Inflammatory macrophage (primary cell): ENCODE results near the gene YAP1.
A peak's percentile ranks its signal among the peaks of the same experiment; 100 is the strongest.
"Not testable (repeated sequence)": the region's sequence is repeated elsewhere in the genome, so short reads cannot be mapped to it uniquely, and the experiment has no call there.

Experiments
- DNase-seq, 2 donors: peaks; one replicate each; pipeline ENCODE4 v3.0.0-alpha.2; 2020 to 2022

YAP1 gene

DNA sequence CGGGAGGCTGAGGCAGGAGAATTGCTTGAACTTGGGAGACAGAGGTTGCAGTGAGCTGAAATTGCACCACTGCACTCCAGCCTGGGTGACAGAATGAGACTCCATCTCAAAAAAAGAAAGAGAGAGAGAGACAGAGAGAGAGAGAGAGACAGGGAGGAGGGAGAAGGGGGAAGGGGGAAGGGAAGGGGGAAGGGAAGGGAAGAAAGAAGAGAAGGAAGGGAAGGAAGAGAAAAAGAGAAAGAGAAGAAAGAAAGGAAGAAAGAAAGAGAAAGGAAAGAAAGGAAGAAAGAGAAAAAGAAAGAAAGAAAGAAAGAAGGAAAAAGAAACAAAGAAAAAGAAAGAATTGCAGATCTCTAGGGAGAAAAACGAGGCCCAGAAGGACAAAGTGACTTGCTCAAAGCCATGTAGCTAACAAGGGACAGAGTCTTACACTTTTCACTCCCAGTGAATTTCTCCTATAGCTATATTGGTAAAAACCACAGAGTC, 133.2 kb downstream of the YAP1 start:
- no peak for DNase-seq

DNA sequence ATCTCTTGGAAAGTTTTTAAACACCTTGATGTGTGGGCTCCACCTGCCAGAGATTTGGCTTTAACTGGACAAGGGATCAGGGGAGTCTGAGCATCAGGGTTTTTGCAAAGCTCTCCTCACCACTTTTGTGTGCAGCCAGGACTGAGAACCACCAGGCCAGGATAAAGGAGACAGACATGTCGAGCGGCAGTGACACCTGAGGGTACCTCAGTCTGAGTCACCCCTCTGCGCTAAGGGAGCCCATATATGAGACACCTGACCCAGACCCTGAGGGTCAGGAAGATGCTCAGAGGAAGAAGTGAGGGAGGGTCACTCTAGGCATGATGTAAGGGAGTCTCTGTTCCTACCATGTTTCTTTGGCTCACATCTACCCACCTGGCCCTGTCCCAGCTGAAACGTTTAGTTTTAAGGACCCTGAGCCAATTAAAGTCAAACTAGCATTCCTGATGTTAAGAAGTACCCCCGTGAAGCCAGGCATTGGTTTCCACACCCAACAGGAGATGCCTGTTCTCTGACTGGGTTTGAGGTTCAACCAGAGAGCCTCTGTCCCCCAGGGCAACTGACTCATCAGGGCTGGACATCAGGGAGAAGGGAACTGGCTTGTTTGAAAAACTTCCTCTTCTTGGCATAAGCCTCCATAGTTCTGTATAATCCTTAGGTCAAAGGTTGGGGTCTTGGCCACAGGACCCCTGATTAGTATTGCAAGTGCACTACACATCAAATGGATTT, 134.6 kb downstream of the YAP1 start:
- peak; percentile 42 to 48 for DNase-seq

DNA sequence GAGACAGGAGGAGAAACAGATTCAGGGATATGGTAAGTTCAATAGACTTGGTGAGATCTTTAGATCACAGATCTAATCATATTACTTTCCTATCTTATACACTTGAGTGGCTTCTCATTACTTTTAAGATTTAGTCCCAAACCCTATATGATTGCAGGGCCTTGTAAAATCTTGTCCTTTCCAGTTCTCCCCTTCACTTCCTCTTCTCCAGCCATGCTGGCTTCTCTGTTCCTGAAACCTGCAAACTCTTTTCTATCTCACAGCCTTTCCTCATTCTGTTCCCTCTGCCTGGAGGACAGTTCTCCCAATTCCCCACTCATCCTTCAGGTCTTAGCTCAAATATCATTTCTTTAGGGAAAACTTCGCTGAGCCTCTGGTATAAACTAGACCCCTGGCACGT, 141.2 kb downstream of the YAP1 start:
- DNase-seq = peak; percentile 13 to 20

DNA sequence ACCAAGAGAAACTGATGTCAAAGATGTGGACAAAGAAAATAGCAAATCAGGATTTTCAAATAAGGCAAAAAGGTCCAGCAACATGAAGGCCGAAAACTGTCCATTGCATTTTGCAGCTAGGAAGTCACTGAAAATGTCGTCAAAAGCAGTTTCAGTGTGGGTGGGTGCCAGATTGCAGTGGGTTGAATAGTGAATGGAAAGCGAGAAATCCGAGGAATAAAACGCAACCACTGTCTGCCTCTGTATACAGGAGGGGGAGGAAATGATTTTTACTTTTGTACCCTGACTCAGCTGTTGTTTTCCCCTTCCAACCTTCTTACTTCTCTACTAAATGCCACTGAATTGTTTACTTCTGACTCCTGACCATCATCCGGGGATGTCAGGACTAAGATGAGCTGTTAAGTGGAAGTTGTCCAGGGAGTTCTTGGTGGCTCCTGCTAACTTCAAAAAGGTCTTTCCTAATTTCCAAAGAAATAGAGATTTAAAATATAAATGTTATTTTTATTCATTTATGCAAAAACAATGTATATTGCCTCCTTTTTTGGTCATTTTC, 142.2 kb downstream of the YAP1 start:
- no peak for DNase-seq

DNA sequence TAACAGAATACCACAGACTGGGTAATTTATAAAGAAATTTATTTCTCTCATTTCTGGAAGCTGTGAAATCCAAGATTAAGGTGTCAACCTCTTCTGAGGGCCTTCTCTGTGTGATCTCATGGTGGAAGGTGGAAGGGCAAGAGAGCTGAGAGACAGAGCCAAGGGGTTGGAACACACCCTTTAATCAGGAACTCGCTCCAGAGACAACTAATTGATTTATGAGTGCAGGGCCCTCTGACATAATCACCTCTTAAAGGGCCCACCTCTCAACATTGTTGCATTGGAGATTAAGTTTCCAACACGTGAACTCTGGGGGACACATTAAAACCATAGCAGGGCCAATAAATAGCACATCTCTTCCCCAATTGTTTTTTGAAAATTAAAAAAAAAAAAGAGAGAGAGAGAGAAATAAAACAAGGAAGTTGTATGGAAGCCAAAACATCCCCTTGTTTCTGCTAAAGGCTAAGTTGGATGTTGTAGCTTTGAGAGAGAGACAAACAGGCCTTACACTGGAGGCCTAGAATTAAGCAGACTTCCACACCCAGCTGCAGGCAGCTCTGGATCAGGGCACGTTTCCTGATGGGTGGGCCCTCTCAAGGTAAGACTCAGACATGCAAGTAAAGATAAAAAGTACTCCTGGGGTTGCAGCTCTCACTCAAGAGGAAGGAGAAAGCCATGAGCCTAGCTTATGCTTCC, 142.9 kb downstream of the YAP1 start:
- DNase-seq = no peak

DNA sequence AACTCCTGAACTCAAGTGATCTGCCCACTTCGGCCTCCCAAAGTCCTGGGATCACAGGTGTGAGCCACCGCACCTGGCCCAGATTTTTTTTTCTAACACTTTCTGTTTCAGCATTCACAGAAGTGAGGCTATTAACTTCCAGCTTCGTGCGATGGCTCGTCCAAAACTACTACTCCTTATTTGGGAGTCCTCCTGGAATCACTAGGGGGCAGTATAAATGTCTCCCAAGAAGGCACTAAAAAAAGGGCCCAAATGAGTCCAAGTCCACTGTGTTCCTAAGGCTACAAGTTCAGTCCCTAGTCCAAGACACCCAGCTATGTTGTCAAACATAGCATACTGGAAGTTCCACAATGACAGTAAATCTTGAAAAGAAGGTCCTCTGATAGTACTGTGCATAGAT, 143.8 kb downstream of the YAP1 start:
- DNase-seq = peak in 1 of 2 donors; percentile 15

DNA sequence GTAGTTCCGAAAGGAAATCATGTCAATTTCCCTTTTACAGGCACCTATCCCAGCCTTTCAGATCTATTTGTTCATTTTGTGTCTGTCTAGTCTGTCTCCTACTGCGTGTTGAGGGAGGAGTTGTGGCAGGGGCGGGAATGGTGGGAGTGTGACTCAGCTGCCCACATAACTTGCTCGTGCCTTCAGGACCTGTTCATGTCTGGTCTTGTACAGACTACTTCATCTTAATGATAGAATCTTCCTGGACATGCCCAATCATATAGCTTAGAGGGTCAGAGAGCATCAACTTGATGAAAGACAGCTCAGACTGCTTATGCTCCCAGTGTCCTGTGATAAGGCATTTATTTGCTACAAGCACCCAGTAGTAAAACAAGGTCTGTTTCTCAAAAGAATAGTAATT, 146.0 kb downstream of the YAP1 start:
- no peak for DNase-seq

DNA sequence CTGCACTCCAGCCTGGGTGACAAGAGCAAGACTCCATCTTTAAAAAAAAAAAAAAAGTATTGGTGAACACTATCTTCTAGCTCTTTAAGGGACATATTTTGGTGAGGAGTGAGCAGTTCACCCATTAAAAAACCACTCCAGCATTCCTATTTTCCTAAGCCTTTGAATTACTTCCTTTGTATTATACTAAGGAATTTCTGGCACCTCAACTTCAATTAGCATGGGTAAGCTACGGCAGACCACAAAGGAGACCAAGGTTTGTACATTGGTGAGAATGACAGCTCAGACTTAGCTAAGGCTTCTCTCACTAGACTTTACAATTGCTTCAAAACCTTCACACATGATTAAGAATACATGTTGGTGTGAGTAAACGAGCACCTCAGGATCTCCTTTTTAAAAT, 150.0 kb downstream of the YAP1 start:
- no peak for DNase-seq

DNA sequence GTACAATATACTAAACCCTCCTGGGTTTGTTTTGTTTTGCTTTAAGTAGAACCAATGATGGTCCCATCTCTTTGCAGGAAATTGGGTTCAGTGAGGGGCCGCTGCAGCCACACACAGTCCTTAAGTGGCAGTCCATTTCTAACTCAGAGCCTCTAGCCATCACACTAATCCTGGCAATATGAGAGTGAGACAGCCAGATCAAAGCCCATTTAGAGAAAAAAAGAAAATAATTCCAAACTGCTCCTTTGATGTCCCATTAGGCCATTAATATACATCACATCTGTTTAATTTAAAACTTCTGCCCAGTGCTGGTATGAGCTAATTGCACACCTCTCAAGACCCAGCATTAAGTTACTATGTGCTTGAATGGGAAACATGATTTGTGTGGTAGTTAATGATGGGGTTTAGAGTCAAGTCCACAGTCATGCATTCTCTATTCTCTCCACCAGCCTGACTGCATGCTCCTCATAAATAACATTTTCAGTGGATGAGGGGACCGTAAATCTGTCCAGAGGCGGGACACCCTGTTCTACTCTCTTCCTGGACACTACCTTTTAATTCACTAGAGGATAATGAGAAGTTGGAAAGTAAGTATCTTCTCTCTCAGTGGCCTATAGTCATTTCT, 153.2 kb downstream of the YAP1 start:
- DNase-seq = no peak

DNA sequence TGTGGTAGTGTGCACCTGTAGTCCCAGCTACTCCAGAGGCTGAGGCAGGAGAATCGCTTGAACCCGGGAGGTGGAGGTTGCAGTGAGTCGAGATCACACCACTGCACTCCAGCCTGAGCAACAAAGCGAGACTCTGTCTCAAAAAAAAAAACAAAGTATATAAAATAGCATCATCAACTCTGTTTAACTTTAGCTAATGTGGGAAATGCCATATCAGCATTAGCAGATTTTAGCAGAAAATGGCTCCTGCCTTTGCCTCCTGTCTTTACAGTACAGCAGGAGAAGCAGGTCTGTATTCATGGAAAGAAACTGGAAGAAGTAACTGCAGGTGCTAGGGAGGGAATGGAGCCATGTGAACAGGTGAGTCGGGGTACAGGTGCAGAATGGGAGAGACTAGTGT, 154.5 kb downstream of the YAP1 start:
- DNase-seq = not testable (repeated sequence)

DNA sequence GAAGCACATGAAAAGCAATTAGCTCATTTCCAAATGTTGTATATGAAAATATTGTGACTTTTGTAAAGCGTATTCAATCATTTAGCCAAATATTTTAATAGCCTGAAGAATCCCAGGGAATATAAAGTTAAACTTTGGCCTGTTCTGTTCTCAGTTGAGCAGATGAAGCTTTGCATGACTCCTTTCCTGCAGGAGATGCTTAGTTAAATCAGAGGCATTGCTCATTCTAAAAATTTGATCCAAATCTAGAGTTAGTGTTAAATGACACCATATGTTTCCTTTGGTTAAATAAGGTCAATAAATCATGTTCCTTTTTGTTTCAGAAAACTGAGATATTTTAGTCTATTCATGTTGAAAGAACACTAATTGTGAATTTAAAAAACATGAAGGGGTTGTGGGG, 155.9 kb downstream of the YAP1 start:
- no peak for DNase-seq

DNA sequence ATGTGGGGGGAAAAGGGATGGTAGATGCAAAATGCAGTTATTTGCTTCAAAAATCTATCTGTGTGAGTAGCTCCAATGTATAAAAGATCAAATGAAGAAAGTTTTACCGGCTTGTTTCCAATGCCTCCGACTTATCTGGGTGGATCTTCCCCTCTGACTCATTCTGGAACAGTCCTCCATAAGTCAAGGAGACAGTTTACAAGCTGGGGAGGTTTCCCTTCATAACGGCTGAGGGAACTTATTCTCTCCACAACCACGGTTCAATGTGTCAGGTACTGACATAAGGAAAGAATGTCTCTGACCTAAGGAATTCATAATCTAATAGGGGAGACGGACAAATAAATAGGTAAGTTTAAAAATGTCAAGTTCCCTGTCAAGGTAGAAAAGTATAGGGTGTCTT, 157.4 kb downstream of the YAP1 start:
- DNase-seq = no peak

DNA sequence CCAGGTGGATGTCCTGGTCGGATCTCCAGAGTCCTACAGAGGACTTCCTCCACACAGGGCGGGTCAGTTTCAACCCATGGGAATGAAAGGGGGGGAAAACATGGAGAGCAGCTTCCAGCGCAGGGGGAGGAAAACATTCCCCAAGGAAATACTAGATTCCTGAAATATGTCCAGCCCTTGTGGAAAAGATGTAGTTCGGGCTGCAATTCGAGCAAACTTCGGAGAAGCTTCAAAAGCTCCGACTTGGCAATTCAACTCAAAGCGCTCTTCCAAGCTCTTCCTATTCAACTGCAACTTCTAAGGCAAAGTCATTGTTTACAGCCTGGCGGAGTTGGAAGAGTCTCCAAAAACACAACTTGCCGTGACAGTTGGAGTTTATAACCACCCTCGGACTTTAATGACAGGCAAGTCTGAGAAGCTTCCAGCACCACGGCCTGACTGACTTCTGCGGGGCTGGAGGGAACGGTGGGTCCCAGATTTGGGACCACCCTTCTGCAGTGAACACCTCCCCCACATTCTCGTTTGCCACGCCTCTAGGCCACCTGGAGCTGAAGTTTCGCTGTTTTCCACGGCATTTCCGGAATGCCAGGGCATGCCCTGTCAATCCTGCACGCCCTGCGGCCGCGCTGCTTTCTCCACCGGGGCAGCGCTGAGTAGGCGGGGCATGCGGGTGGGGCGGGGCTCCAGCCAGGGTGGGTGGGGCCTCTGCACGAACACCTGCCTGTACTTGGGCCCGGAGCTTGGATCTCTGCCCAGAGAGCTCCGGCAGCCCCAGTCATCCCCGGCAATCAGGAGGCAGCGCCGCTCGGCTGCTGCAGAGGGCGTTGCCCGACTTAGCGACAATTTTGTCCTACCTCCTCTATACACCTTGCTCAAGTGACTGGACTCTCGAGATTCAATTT, 158.1 kb downstream of the YAP1 start:
- peak in 1 of 2 donors; percentile 17 for DNase-seq

DNA sequence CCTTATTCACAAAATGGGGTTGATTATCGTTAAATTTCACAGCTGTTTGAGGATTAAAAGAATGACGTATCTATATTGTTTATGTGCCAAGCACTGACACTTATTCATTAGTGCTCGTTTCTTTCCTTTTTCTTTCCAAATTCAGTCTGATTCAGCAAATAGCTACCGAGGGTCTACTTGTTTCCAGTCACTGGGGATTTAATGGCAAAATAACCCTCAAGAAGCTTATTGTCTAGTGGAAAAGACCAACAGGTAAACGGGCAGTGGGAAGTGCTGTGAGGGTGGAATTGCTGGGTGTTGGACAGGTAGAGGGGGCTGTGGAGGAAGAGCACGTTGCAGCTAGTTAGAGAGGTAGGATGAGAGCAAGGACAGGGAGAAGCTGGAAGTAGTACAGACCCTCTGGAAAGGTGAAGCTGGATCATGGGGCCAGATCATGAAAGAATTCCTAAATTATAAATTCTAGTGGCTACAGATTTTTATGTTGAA, 158.8 kb downstream of the YAP1 start:
- DNase-seq = no peak

DNA sequence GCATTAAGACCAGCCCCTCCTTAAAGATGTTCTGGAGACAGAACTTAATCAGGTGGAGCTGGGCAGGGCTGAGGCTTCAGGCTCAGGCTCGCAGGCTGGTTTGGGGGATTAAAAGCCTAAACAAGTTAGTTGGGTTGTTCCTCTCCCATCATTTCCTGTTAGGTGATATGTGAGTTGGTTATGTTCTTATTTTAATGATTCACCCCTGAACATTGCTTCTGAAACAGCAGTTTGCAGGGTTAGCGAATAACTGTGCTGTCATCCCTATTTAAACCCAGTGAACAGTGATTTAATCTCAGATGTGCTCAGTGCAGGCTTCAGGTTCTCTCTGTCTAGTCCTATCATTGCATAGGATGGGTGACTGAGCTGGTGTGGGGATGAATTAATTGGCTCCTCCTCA, 159.7 kb downstream of the YAP1 start:
- DNase-seq = no peak

DNA sequence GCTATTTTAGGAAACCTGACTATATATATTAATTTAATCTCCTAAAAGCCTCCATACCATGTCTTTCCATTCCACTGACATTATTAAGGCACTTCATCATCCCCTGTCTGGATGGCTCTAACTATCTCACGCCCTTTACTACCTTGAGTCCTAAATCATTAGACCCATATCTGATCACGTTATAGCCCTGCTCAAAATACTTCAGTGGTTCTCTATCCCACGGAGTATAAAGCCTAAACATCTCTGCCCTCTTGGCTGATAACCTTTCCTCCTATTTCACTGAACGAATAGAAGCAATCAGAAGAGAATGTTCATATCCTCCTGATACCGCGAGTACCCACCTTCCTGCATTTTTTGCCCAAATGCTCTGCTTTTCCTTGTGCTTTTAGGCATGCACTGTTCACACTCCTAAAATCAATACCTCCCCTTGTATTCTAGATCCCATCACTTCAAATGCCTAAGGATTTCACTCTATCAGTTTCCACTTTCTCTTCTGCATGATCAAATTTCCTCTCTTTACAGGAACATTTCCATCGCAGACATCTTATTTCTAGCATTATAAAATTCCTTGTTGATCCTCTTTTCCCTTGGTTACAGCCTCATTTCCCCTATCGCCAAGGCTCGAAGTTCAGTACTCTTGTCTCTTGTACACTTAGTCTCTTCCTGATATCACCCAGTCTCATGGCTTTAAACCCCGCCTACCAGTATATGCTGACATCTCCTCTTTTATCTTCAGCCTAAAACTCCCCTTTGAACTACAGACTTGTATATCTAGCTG, 162.0 kb downstream of the YAP1 start:
- no peak for DNase-seq

DNA sequence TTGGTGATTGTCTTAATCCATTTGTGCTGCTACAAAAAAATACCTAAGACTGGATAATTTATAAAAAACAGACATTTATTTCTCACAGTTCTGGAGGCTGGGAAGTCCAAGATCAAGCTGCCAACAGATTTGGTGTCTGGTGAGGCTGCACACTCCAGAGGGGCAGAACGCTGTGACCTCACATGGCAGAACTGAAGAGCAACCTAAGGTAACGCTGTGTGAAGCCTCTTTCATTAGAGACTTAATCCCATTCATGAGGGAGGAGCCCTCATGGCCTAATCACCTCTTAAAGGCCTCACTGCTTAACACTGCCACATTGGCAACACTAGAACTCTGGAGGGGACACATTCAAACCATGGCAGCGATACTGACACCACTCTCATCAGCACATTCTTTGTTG, 164.4 kb downstream of the YAP1 start:
- no peak for DNase-seq

DNA sequence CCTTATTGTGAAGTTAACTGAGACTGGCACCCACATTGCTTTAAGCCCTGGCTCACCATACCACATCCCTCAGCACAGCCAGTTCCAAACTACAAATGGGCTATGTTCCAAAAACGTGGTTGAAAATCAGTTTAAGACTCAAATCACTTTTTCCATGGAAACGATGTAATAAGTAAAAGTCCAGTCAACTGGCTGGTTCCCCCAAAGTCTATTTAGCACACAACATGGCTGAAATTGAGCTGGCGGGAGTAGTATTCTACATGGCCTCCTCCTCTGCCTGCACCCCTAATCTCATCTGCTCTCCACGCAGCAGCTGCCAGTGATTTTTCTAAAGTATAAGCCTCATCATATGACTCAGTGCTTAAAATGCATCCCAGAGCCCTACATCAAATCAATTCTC, 166.1 kb downstream of the YAP1 start:
- no peak for DNase-seq

DNA sequence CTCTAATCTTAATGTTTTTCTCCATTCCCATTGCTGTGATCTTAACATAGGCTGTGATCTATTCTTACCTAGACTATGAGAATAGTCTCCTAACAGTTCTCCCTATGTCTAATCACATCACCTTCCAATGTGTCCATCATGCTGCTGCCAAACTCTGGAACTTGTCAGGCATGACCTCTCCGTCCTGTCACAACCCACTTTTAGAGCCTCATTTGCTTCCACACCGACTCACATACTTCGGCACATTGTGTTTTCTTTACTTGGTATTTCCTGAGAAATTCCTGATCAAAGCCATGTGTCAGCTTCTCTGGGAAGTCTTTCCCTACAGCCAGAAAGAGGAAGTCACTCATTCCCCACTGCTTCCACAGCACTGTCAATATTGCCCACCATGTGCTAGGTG, 166.5 kb downstream of the YAP1 start:
- no peak for DNase-seq

DNA sequence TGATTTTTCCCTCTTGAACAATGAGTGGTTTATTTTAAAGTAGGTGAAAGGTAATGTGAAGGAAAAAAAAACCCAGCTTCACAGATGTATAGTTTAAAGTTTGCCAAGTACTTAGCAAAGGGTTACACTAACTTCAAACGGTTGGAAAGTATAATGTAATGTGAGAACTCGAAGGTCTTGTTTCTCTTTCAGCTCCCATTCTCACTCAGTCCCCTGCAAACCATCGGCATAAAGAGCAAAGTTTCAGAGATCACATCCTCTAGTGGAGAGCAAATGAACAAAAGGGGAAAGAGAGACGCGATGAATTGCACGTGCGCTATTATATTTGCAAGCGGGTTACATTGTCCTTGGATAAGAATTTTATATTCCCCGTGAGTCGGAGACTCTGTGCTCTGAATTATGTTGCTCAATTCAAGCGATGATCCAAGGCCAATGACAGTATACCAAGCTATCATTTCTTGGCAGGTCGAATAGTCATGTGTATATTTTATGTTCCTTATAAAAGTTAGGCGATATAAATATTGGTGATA, 169.5 kb downstream of the YAP1 start:
- peak in 1 of 2 donors; percentile 8 for DNase-seq

DNA sequence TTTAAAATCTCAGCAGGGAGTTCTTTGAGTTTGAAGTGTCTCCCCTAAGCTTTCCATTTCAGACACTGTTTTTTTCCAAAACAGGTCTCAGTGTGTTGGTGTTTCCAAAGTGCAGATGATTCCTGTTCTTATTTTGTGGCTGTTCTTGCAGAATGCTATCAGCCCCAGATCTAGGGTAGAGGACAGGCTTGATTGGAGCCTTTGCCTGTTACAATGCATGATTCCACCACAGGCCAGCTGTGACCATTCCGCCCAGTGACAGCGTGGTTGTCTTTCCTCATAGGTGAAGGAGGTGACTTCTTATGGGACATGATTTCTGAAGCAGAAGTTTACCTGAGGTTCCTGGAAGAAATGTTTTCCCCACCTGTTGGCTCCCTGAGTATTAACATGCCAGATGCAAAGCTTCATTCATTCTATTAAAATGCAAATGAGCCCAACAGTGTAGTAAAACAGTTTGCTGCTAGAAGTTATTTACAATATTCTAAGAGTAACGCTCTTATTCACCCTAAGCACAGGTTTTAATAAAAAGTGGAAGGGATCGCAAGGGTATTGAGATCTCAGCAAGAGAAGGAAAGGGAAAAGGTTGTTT, 170.1 kb downstream of the YAP1 start:
- DNase-seq = no peak
